Amniotic epithelial cell (primary cell): ENCODE data around the gene DEPP1.
A peak's percentile ranks its signal among the peaks of the same experiment; 100 is the strongest.
"Not testable (repeated sequence)": the region's sequence is repeated elsewhere in the genome, so short reads cannot be mapped to it uniquely, and the experiment has no call there.

ENCODE experiments used
- DNase-seq: peaks from one replicate; pipeline ENCODE4 v3.0.0-alpha.2; 2010; ENCODE audit warnings: low read depth

The DEPP1 gene

GRCh38 chr10:44978570-44979280 lies at the start of gene DEPP1:
TSS of gene DEPP1 (minus strand) at chr10:44978809. CDS start at chr10:44978030, 779 bp downstream.
- DNase-seq: peak; percentile 96

- DNase-seq: peak; percentile 15
Measured at GRCh38 chr10:45023426-45023825, 44.8 kb upstream of the DEPP1 start.

GRCh38 chr10:45015590-45015989 lies 37.0 kb upstream of the DEPP1 start:
- no peak for DNase-seq

GRCh38 chr10:45014557-45014956 lies 35.9 kb upstream of the DEPP1 start:
- DNase-seq: not testable (repeated sequence)

- DNase-seq: peak; percentile 85
Measured at GRCh38 chr10:45008524-45009161, 30.0 kb upstream of the DEPP1 start.

GRCh38 chr10:45006276-45007030 lies 27.8 kb upstream of the DEPP1 start:
- no peak for DNase-seq

- no peak for DNase-seq
Measured at GRCh38 chr10:45005284-45005683, 26.7 kb upstream of the DEPP1 start.

GRCh38 chr10:45004661-45005060 lies 26.1 kb upstream of the DEPP1 start:
- no peak for DNase-seq

GRCh38 chr10:45003432-45004000 lies 24.9 kb upstream of the DEPP1 start:
- DNase-seq: no peak

- peak; percentile 72 for DNase-seq
Measured at GRCh38 chr10:45001381-45002148, 23.0 kb upstream of the DEPP1 start.

GRCh38 chr10:45000752-45001380 lies 22.3 kb upstream of the DEPP1 start, which contains the start of gene ZNF22:
TSS of gene ZNF22 (plus strand) at chr10:45000923. CDS start at chr10:45003369, 2,446 bp downstream.
- peak; percentile 54 for DNase-seq

- DNase-seq: peak; percentile 74
Measured at GRCh38 chr10:45000138-45000751, 21.6 kb upstream of the DEPP1 start.

- DNase-seq: peak; percentile 99
Measured at GRCh38 chr10:44998146-44998631, 19.6 kb upstream of the DEPP1 start.

- DNase-seq: no peak
Measured at GRCh38 chr10:44997105-44997748, 18.6 kb upstream of the DEPP1 start.

GRCh38 chr10:44995914-44996669 lies 17.5 kb upstream of the DEPP1 start:
- DNase-seq: peak; percentile 94

GRCh38 chr10:44995581-44995913 lies 16.9 kb upstream of the DEPP1 start:
- DNase-seq: no peak

- no peak for DNase-seq
Measured at GRCh38 chr10:44994752-44995530, 16.3 kb upstream of the DEPP1 start.

- DNase-seq: peak; percentile 90
Measured at GRCh38 chr10:44993922-44994751, 15.5 kb upstream of the DEPP1 start.
